ENCODE results near the gene UQCR11.

The UQCR11 gene

GRCh38 chr19:1585243-1585580, 20.1 kb downstream of the UQCR11 start:
- no peak for DNase-seq

GRCh38 chr19:1584500-1585242, 20.6 kb downstream of the UQCR11 start:
- DNase-seq: no peak

GRCh38 chr19:1582201-1582600, 23.1 kb downstream of the UQCR11 start:
- no peak for DNase-seq

- no peak for DNase-seq
Observed at GRCh38 chr19:1580957-1581356, 24.3 kb downstream of the UQCR11 start.

- no peak for DNase-seq
Observed at GRCh38 chr19:1580382-1580781, 24.9 kb downstream of the UQCR11 start.

DNA sequence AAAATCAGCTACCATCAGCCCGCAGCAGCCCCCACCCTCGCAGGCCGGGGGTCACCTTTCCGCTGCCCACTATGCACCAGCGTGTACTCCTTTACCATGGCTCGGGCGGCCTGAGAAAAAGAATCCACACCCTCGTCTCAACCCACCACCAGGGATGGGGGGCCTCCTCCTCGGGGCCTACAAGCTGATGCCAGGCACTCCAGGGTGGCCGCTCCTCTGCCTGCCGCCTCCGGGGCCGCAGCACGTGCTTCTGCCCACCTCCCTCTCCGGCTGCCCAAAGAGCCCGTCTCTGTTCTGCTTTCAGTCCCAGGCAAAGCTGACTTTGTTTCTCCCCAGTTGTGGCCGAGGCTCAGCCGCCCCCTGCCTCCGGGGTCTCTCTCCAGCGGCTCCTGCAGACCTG, 26.0 kb downstream of the UQCR11 start:
- no peak for DNase-seq

DNA sequence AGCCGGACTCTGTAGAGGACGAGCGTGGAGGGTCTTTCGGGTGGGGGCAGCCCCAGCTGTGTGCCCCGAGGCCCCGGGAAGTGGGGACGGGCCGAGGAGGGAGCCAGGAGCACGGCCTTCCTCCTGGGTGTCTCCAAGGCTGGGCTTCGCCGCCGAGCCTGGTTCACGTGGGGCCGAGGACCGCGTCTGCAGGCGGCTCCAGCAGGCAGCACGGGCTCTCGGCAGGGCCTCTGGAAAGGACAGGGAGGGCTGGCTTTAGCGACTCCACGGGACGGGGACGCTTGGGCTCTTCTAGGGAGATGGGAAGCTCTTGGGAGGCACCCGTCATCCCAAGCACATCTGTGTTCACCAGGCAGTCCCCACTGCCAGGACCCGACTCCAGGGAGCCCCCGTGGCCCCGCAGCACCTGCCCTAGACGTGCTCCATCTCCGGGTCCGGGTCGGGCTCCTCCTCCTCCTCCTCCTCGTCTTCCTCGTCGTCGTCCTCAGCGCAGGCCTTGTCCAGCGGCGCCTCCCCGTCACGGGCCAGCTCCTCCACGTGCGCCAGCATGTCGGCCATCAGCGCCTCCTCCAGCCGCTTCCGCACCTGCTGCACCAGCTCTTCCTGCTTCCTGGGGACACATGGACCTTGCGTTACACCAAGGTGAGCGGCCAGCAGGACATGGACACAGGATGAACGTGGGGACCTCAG, 27.2 kb downstream of the UQCR11 start:
- no peak for DNase-seq

GRCh38 chr19:1577090-1577928, 28.0 kb downstream of the UQCR11 start:
- DNase-seq: no peak

- DNase-seq: no peak
Observed at GRCh38 chr19:1576242-1577089, 28.8 kb downstream of the UQCR11 start.

GRCh38 chr19:1575323-1576241, 29.7 kb downstream of the UQCR11 start:
- no peak for DNase-seq

- no peak for DNase-seq
Observed at GRCh38 chr19:1574354-1575136, 30.7 kb downstream of the UQCR11 start.

- no peak for DNase-seq
Observed at GRCh38 chr19:1572795-1573194, 32.5 kb downstream of the UQCR11 start.

- DNase-seq: no peak
Observed at GRCh38 chr19:1571358-1571757, 33.9 kb downstream of the UQCR11 start.

GRCh38 chr19:1570836-1571235, 34.4 kb downstream of the UQCR11 start:
- no peak for DNase-seq

DNA sequence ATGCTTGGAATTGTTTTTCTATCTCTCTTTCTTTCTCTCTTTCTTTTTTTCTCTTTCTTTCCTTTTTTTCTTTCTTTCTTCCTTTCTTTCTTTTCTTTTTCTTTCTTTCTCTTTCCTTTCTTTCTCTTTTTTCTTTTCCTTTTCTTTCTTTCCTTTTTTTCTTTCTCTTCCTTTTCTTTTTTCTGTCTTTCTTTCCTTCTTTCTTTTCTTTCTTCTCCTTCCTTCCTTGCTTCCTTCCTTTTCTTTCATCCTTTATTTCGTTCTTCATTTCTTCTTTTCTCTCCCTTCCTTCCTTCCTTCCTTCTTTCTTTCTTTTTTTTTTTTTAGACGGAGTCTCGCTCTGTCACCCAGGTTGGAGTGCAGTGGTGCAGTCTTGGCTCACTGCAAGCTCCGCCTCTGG, 35.3 kb downstream of the UQCR11 start:
- no peak for DNase-seq

GRCh38 chr19:1568320-1569019, 36.8 kb downstream of the UQCR11 start, which contains the start of gene MEX3D:
Gene MEX3D, minus strand, starts transcription at chr19:1568325. Its CDS starts 267 bp downstream, at chr19:1568058.
- DNase-seq: peak; percentile 88

GRCh38 chr19:1567848-1568227, 37.4 kb downstream of the UQCR11 start:
- DNase-seq: no peak

- no peak for DNase-seq
Observed at GRCh38 chr19:1567116-1567847, 38.0 kb downstream of the UQCR11 start.

DNA sequence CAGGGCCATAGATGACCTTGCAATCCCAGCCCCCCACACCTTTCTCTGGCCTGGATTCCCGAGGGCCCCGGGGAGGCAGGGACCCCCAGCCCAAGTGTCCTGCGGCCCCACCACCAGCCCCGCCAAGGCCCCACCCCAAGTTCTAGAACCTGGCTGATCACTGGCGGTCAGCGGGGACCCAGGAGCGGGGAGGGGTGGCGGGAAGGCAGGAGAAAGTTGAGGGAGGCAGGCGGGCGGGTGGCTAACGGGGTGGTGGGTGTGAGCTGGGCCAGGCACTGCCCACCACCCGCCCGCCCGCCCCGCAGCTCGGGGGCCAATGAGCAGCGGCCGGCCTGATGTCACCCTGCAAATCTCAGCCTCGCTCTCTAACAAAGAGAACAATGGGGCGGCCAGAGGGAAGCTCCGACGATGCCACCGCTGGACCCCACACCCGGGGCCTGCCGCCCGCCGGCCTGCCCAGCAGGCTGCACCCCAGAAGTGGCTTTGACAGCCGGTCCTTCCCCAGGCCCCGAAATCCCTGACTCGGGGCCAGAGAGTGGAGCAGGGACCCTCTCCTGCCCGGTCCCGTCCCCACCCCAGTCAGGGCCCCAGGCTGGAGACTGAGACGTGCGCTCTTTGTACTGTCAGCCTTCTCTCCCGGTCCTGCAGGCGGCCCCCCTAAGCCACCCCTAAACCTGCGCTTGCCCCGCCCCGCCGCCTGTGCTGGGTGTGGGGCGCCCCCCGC, 38.7 kb downstream of the UQCR11 start:
- DNase-seq: no peak
